Trophoblast cell (in vitro differentiated cells and primary cell): ENCODE results near the gene COL5A2.

Source experiments
- DNase-seq, 2 donors: peaks; one replicate each; pipeline ENCODE4 v3.0.0-alpha.2; 2016
- H2AFZ ChIP-seq: 2 replicates; pipeline ENCODE4 v1.6.1; 2013; ENCODE audit warnings: low read length, moderate library complexity, mild to moderate bottlenecking; ENCODE audit not compliant: insufficient read depth, poor library complexity
- H2AK5ac ChIP-seq: 2 replicates; pipeline ENCODE4 v1.6.1; 2013; ENCODE audit warnings: mild to moderate bottlenecking, low read length
- H2BK120ac ChIP-seq: 2 replicates; pipeline ENCODE4 v1.6.1; 2013; ENCODE audit warnings: low read length, mild to moderate bottlenecking, moderate library complexity; ENCODE audit not compliant: insufficient read depth, poor library complexity
- H2BK12ac ChIP-seq: 2 replicates; pipeline ENCODE4 v1.6.1; 2013; ENCODE audit warnings: mild to moderate bottlenecking, low read length, moderate library complexity
- H2BK5ac ChIP-seq: 2 replicates; pipeline ENCODE4 v1.6.1; 2013; ENCODE audit warnings: low read length, low read depth, moderate library complexity, mild to moderate bottlenecking; ENCODE audit not compliant: poor library complexity
- H3K14ac ChIP-seq: 2 replicates; pipeline ENCODE4 v1.6.1; 2013; ENCODE audit warnings: mild to moderate bottlenecking, low read length
- H3K18ac ChIP-seq: 2 replicates; pipeline ENCODE4 v1.6.1; 2013; ENCODE audit warnings: mild to moderate bottlenecking, low read length
- H3K23ac ChIP-seq: 2 replicates; pipeline ENCODE4 v1.6.1; 2013; ENCODE audit warnings: low read length
- H3K27ac ChIP-seq: 2 replicates; pipeline ENCODE4 v1.5.1; 2013; ENCODE audit warnings: low read depth, mild to moderate bottlenecking, inconsistent platforms, low read length, moderate library complexity
- H3K27me3 ChIP-seq: 2 replicates; pipeline ENCODE4 v1.6.1; 2013; ENCODE audit warnings: inconsistent platforms, mild to moderate bottlenecking, low read length, moderate library complexity; ENCODE audit not compliant: insufficient read depth
- H3K36me3 ChIP-seq, 2 experiments: 1 replicate in 1 of 2; 2 replicates in 1 of 2; pipeline ENCODE4 v1.6.1; 2013; ENCODE audit warnings: low read length in 2 of 2, mild to moderate bottlenecking in 2 of 2, moderate library complexity in 1 of 2; ENCODE audit not compliant: insufficient read depth in 2 of 2, control insufficient read depth in 1 of 2
- H3K4ac ChIP-seq: 2 replicates; pipeline ENCODE4 v1.6.1; 2013; ENCODE audit warnings: low read depth, mild to moderate bottlenecking, low read length, moderate library complexity
- H3K4me1 ChIP-seq, 2 experiments: 1 replicate in 1 of 2; 2 replicates in 1 of 2; pipeline ENCODE4 v1.6.1; 2013; ENCODE audit warnings: low read length in 2 of 2, mild to moderate bottlenecking in 2 of 2, moderate library complexity in 1 of 2; ENCODE audit not compliant: insufficient read depth in 2 of 2, control insufficient read depth in 1 of 2
- H3K4me2 ChIP-seq: 2 replicates; pipeline ENCODE4 v1.6.1; 2013; ENCODE audit warnings: inconsistent platforms, mild to moderate bottlenecking, low read length, moderate library complexity
- H3K4me3 ChIP-seq: 2 replicates; pipeline ENCODE4 v1.5.1; 2013; ENCODE audit warnings: mild to moderate bottlenecking, low read depth, low read length, inconsistent platforms
- H3K79me1 ChIP-seq: one replicate; pipeline ENCODE4 v1.6.1; 2013; ENCODE audit warnings: low read length
- H3K79me2 ChIP-seq: 2 replicates; pipeline ENCODE4 v1.6.1; 2013; ENCODE audit warnings: low read length, mild to moderate bottlenecking; ENCODE audit not compliant: control insufficient read depth, insufficient read depth, poor library complexity
- H3K9ac ChIP-seq: 2 replicates; pipeline ENCODE4 v1.6.1; 2013; ENCODE audit warnings: mild to moderate bottlenecking, low read length
- H3K9me3 ChIP-seq: 2 replicates; pipeline ENCODE4 v1.6.1; 2013; ENCODE audit warnings: low read depth, mild to moderate bottlenecking, control low read depth, inconsistent platforms, low read length; ENCODE audit not compliant: insufficient read depth
- H4K12ac ChIP-seq: 2 replicates; pipeline ENCODE4 v1.6.1; 2013; ENCODE audit warnings: low read depth, mild to moderate bottlenecking, low read length, moderate library complexity
- H4K8ac ChIP-seq: 2 replicates; pipeline ENCODE4 v1.6.1; 2013; ENCODE audit warnings: low read depth, mild to moderate bottlenecking, low read length, moderate library complexity
- H4K91ac ChIP-seq: one replicate; pipeline ENCODE4 v1.6.1; 2013; ENCODE audit warnings: low read depth, mild to moderate bottlenecking, low read length, moderate library complexity
- WGBS: extraction: QIAGEN DNeasy Blood & Tissue Kit; methylation state at CpG from one replicate; pipeline ENCODE4 v1.1.7; 2013; ENCODE audit warnings: missing lambda C conversion rate; ENCODE audit not compliant: insufficient read length, insufficient coverage; ENCODE audit errors: extremely low coverage; 5-methylcytosine and 5-hydroxymethylcytosine counted together

COL5A2 gene

GRCh38 chr2:189221811-189222467, 42.4 kb upstream of the COL5A2 start:
- H2BK120ac ChIP-seq, result no peak overlapping the region
- no peak overlapping the region for H3K27ac ChIP-seq
- no peak overlapping the region for H3K9ac ChIP-seq
- no peak overlapping the region for H2BK5ac ChIP-seq
- H2AK5ac ChIP-seq, result no peak overlapping the region
- H2AFZ ChIP-seq, result no peak overlapping the region
- no peak overlapping the region for H3K4ac ChIP-seq
- no peaks in the 10 kb centered on the region for H3K36me3 ChIP-seq
- no peak overlapping the region for H3K4me3 ChIP-seq
- no peak overlapping the region for H3K14ac ChIP-seq
- H4K91ac ChIP-seq, result no peak overlapping the region
- peak in 1 of 2 donors; percentile 9 for DNase-seq
- no peak overlapping the region for H3K4me2 ChIP-seq
- H4K8ac ChIP-seq, result no peak overlapping the region
- no peaks in the 10 kb centered on the region for H3K79me1 ChIP-seq
- H3K27me3 ChIP-seq, result no peaks in the 10 kb centered on the region
- H3K9me3 ChIP-seq, result no peaks in the 10 kb centered on the region
- H4K12ac ChIP-seq, result no peak overlapping the region
- peaks cover 6 to 8% of the 10 kb centered on the region in 2 experiments for H3K4me1 ChIP-seq
- H2BK12ac ChIP-seq, result no peak overlapping the region
- no peak overlapping the region for H3K23ac ChIP-seq
- no peaks in the 10 kb centered on the region for H3K79me2 ChIP-seq
- H3K18ac ChIP-seq, result no peak overlapping the region

- Histone ChIP-seq H2BK5ac (no peak overlapping the region), H3K9ac (no peak overlapping the region), H2AFZ (no peak overlapping the region), H3K79me1 (no peaks in the 10 kb centered on the region), H2BK120ac (no peak overlapping the region), H3K9me3 (no peaks in the 10 kb centered on the region), H3K4me3 (no peak overlapping the region), H3K27me3 (no peaks in the 10 kb centered on the region), H3K79me2 (no peaks in the 10 kb centered on the region), H3K4me2 (no peak overlapping the region), H2AK5ac (no peak overlapping the region), H3K4ac (no peak overlapping the region), H3K36me3 (no peaks in the 10 kb centered on the region), H3K27ac (no peak overlapping the region), H4K91ac (no peak overlapping the region), H3K4me1 (peaks cover 0 to 3% of the 10 kb centered on the region in 2 experiments), H3K14ac (no peak overlapping the region), H3K18ac (no peak overlapping the region), H2BK12ac (no peak overlapping the region), H3K23ac (no peak overlapping the region), H4K8ac (no peak overlapping the region), H4K12ac (no peak overlapping the region)
- WGBS, result no CpG with 5 or more reads among the region's 2 CpGs
- no peak for DNase-seq
These were observed 38.7 kb upstream of the COL5A2 start for GRCh38 chr2:189218236-189218635.

- H2BK12ac ChIP-seq, result no peak overlapping the region
- no peak overlapping the region for H3K4me3 ChIP-seq
- H3K27me3 ChIP-seq, result no peaks in the 10 kb centered on the region
- no peak overlapping the region for H3K18ac ChIP-seq
- no peak overlapping the region for H2AK5ac ChIP-seq
- peak; percentile 73 to 84 for DNase-seq
- H2BK120ac ChIP-seq, result no peak overlapping the region
- H3K9me3 ChIP-seq, result no peaks in the 10 kb centered on the region
- no peaks in the 10 kb centered on the region for H3K79me1 ChIP-seq
- H4K91ac ChIP-seq, result no peak overlapping the region
- WGBS, result no CpG with 5 or more reads among the region's 6 CpGs
- no peak overlapping the region for H3K14ac ChIP-seq
- H3K4ac ChIP-seq, result no peak overlapping the region
- no peak overlapping the region for H2AFZ ChIP-seq
- H3K79me2 ChIP-seq, result no peaks in the 10 kb centered on the region
- H3K9ac ChIP-seq, result no peak overlapping the region
- no peak overlapping the region for H3K27ac ChIP-seq
- no peak overlapping the region for H2BK5ac ChIP-seq
- no peak overlapping the region for H3K23ac ChIP-seq
- H3K36me3 ChIP-seq, result no peaks in the 10 kb centered on the region
- no peak overlapping the region for H4K8ac ChIP-seq
- no peak overlapping the region for H3K4me2 ChIP-seq
- peaks cover 0 to 3% of the 10 kb centered on the region in 2 experiments for H3K4me1 ChIP-seq
- no peak overlapping the region for H4K12ac ChIP-seq
These were observed 38.0 kb upstream of the COL5A2 start for GRCh38 chr2:189217541-189217940.

GRCh38 chr2:189217051-189217450, 37.5 kb upstream of the COL5A2 start:
- Histone ChIP-seq H2BK120ac (no peak overlapping the region), H3K4me1 (peaks cover 0 to 3% of the 10 kb centered on the region in 2 experiments), H3K4me3 (no peak overlapping the region), H3K79me1 (no peaks in the 10 kb centered on the region), H4K8ac (no peak overlapping the region), H3K27ac (no peak overlapping the region), H4K91ac (no peak overlapping the region), H2BK5ac (no peak overlapping the region), H3K23ac (no peak overlapping the region), H4K12ac (no peak overlapping the region), H3K9me3 (no peaks in the 10 kb centered on the region), H3K14ac (no peak overlapping the region), H3K4ac (no peak overlapping the region), H3K79me2 (no peaks in the 10 kb centered on the region), H3K4me2 (no peak overlapping the region), H3K27me3 (no peaks in the 10 kb centered on the region), H3K9ac (no peak overlapping the region), H3K18ac (no peak overlapping the region), H2AFZ (no peak overlapping the region), H2AK5ac (no peak overlapping the region), H2BK12ac (no peak overlapping the region), H3K36me3 (no peaks in the 10 kb centered on the region)
- no CpG with 5 or more reads among the region's 3 CpGs for WGBS
- DNase-seq, result peak in 1 of 2 donors; percentile 6
